K562 (cell line): ENCODE measurements around the gene SOX18. TPM values are rescaled to one million over a fixed set of nuclear protein-coding genes. Genes with fewer than 3 reads are reported as not detected.

Experiments used
- ARID2 ChIP-seq: fragments of 450-650 bp; IDR thresholded peaks from 2 replicates; pipeline ENCODE4 v1.6.1; 2017; ENCODE audit warnings: antibody characterized with exemption, mild to moderate bottlenecking
- BCOR ChIP-seq: fragments of 450-650 bp; IDR thresholded peaks from 2 replicates; pipeline ENCODE4 v1.6.1; 2016
- BHLHE40 ChIP-seq: IDR thresholded peaks from 2 replicates; pipeline ENCODE4 v1.6.1; 2011; ENCODE audit warnings: low read length, improper control_type of control experiment
- E2F1 ChIP-seq: sonication (generic); formaldehyde crosslinking; IDR thresholded peaks from 2 replicates; pipeline ENCODE4 v1.8.1; 2023; ENCODE audit warnings: mild to moderate bottlenecking, missing genetic modification reagents, moderate library complexity
- EP400 ChIP-seq: fragments of 450-650 bp; IDR thresholded peaks from 2 replicates; pipeline ENCODE4 v1.6.1; 2017; ENCODE audit warnings: antibody characterized with exemption, mild to moderate bottlenecking, moderate library complexity
- FOXJ3 ChIP-seq: sonication (generic); formaldehyde crosslinking; IDR thresholded peaks from 2 replicates; pipeline ENCODE4 v1.4.0; 2020; ENCODE audit warnings: mild to moderate bottlenecking, missing genetic modification reagents
- GABPA ChIP-seq: fragments of 200-800 bp; sonication (Bioruptor generic); conservative IDR thresholded peaks from 2 replicates; pipeline ENCODE4 v1.6.1; 2016; ENCODE audit warnings: low read depth, missing genetic modification characterization, missing compliant biosample characterization
- GATAD2B ChIP-seq: fragments of 450-650 bp; IDR thresholded peaks from 2 replicates; pipeline ENCODE4 v1.6.1; 2017; ENCODE audit warnings: mild to moderate bottlenecking, borderline replicate concordance
- HCFC1 ChIP-seq: IDR thresholded peaks from 2 replicates; pipeline ENCODE4 v1.6.1; 2012; ENCODE audit warnings: low read depth, low read length, improper control_type of control experiment
- HMGN3 ChIP-seq: IDR thresholded peaks from 2 replicates; pipeline ENCODE4 v1.6.1; 2011; ENCODE audit warnings: borderline replicate concordance, low read depth, mild to moderate bottlenecking, mixed read lengths, low read length; ENCODE audit not compliant: insufficient read length; ENCODE audit errors: extremely low read depth
- KDM5B ChIP-seq: fragments of 200-600 bp; sonication (generic); IDR thresholded peaks from 2 replicates; pipeline ENCODE4 v1.6.1; 2012; ENCODE audit warnings: low read depth, mild to moderate bottlenecking, moderate library complexity, low read length, control low read depth, inconsistent platforms; ENCODE audit not compliant: insufficient replicate concordance
- MBD2 ChIP-seq: sonication (generic); IDR thresholded peaks from 2 replicates; pipeline ENCODE4 v1.6.1; 2016; ENCODE audit warnings: low read depth, borderline replicate concordance
- PPARD ChIP-seq: fragments of 250-450 bp; sonication (Bioruptor Pico); IDR thresholded peaks from 2 replicates; pipeline ENCODE4 v1.8.0; 2022; ENCODE audit warnings: inconsistent platforms, mild to moderate bottlenecking, moderate library complexity
- SRSF9 ChIP-seq: fragments of 200-400 bp; formaldehyde crosslinking; IDR thresholded peaks from 2 replicates; pipeline ENCODE4 v1.6.1; 2017; ENCODE audit warnings: low read depth, low read length, borderline replicate concordance
- SUPT5H ChIP-seq: fragments of 450-650 bp; IDR thresholded peaks from 2 replicates; pipeline ENCODE4 v1.6.1; 2016
- XRCC3 ChIP-seq: fragments of 450-650 bp; IDR thresholded peaks from 2 replicates; pipeline ENCODE4 v1.6.1; 2017; ENCODE audit warnings: mild to moderate bottlenecking, moderate library complexity
- ZNF140 ChIP-seq: fragments of 250-450 bp; sonication (Bioruptor Pico); IDR thresholded peaks from 2 replicates; pipeline ENCODE4 v1.8.0; 2021; ENCODE audit warnings: moderate library complexity, mild to moderate bottlenecking, inconsistent platforms
- ZNF384 ChIP-seq: IDR thresholded peaks from 2 replicates; pipeline ENCODE4 v1.6.1; 2012; ENCODE audit warnings: low read depth, low read length, improper control_type of control experiment
- ZNF41 ChIP-seq: fragments of 250-450 bp; sonication (Bioruptor Pico); conservative IDR thresholded peaks from 2 replicates; pipeline ENCODE4 v1.4.0; 2020; ENCODE audit warnings: mild to moderate bottlenecking
- ZNF717 ChIP-seq: fragments of 250-450 bp; sonication (Bioruptor Pico); IDR thresholded peaks from 2 replicates; pipeline ENCODE4 v1.5.0; 2021
- polyA plus RNA-seq, 8 experiments: library from polyadenylated mRNA; depleted of rRNA in 4 of 8; stranded (reverse) in 5 of 8; unstranded in 3 of 8; fragments of >200 nt; fragmentation: Nextera tagmentation in 2 of 8; fragmentation: Illumina TruSeq in 1 of 8; extraction: Ambion mirVana in 2 of 8; extraction: Trizol in 1 of 8; gene quantifications; 2 replicates each; pipeline versions ENCODE4 v1.2.1 to v1.2.3, GENCODE V29; 2011 to 2014; ENCODE audit warnings: inconsistent platforms in 1 of 8, missing spikeins in 1 of 8
- total RNA-seq, 7 experiments: library from RNA; depleted of rRNA in 6 of 7; stranded (reverse); fragments of >200 nt in 6 of 7; fragmentation: Illumina TruSeq in 2 of 7; extraction: Trizol in 2 of 7; gene quantifications; 2 replicates each; pipeline versions ENCODE4 v1.2.1 to v1.2.3, GENCODE V29; 2011 to 2021; ENCODE audit warnings: low replicate concordance in 1 of 7
- TF ChIP-seq, protein P1 (sequence below): IDR thresholded peaks from 3 replicates; pipeline ENCODE4 v1.6.1; 2011; ENCODE audit warnings: borderline replicate concordance, mild to moderate bottlenecking, moderate library complexity; ENCODE audit not compliant: insufficient read length; ENCODE audit errors: extremely low read depth
- TF ChIP-seq, protein P2 (sequence below): fragments of 150-350 bp; IDR thresholded peaks from 2 replicates; pipeline ENCODE4 v1.6.1; 2014; ENCODE audit warnings: low read depth, mild to moderate bottlenecking, low read length, borderline replicate concordance

The SOX18 gene
- total and polyA plus RNA-seq, 9 of the 15 experiments (the other 6 are each of a cell fraction or from before 2014, with no cell fraction given) = 0.15 to 19.8 (median 0.33) TPM

DNA sequence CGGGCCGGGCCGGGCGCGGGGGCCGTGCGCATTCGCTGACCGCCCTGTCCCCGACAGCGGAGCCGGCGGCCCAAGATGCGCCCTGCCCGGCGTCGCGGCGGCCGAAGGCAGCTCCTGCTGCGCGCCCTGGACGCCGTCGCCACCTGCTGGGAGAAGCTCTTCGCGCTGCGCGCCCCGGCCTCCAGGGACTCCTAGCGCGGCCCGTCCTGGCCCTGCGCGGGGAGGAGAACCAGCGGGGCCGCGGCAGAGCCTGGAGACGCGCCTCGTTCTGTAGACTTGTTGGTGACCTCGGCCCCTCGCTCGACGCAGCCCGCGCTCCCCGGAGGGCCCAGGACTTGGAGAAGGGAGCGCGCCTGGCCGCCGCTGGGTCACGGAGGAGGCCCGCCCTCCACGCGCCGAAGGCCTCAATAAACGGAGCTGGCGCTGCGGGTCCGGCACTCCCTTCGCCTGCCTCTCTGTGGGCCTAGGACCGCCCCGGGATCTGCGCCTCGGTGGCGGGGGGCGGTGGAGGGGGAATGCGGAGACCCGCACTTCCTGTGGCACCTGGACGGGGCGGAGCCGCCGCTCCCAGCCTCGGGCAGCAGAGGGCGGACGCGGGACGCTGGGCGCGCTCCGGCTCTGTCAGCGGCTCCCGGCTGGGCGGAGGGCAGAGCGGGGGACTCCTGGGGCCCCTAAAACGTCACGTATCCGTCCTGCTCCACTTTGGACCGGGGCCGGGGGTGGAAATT lies 10.7 kb downstream of the SOX18 start (continued):
- peak; percentile 78 for TF ChIP-seq GATAD2B
- TF ChIP-seq BHLHE40 = no peak
- peak; percentile 15; the same call in 1 of the 2 replicates for TF ChIP-seq EP400
- no peak for TF ChIP-seq XRCC3
- no peak for TF ChIP-seq ZNF140 (CRISPR knock-in tag)
- TF ChIP-seq ARID2 = 0 out of 2 replicates have a peak, but pooled peaks have one; percentile 43
- no peak for TF ChIP-seq HCFC1
- TF ChIP-seq, protein P1, sequence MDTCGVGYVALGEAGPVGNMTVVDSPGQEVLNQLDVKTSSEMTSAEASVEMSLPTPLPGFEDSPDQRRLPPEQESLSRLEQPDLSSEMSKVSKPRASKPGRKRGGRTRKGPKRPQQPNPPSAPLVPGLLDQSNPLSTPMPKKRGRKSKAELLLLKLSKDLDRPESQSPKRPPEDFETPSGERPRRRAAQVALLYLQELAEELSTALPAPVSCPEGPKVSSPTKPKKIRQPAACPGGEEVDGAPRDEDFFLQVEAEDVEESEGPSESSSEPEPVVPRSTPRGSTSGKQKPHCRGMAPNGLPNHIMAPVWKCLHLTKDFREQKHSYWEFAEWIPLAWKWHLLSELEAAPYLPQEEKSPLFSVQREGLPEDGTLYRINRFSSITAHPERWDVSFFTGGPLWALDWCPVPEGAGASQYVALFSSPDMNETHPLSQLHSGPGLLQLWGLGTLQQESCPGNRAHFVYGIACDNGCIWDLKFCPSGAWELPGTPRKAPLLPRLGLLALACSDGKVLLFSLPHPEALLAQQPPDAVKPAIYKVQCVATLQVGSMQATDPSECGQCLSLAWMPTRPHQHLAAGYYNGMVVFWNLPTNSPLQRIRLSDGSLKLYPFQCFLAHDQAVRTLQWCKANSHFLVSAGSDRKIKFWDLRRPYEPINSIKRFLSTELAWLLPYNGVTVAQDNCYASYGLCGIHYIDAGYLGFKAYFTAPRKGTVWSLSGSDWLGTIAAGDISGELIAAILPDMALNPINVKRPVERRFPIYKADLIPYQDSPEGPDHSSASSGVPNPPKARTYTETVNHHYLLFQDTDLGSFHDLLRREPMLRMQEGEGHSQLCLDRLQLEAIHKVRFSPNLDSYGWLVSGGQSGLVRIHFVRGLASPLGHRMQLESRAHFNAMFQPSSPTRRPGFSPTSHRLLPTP = no peak
- no peak for TF ChIP-seq MBD2
- TF ChIP-seq, protein P2, sequence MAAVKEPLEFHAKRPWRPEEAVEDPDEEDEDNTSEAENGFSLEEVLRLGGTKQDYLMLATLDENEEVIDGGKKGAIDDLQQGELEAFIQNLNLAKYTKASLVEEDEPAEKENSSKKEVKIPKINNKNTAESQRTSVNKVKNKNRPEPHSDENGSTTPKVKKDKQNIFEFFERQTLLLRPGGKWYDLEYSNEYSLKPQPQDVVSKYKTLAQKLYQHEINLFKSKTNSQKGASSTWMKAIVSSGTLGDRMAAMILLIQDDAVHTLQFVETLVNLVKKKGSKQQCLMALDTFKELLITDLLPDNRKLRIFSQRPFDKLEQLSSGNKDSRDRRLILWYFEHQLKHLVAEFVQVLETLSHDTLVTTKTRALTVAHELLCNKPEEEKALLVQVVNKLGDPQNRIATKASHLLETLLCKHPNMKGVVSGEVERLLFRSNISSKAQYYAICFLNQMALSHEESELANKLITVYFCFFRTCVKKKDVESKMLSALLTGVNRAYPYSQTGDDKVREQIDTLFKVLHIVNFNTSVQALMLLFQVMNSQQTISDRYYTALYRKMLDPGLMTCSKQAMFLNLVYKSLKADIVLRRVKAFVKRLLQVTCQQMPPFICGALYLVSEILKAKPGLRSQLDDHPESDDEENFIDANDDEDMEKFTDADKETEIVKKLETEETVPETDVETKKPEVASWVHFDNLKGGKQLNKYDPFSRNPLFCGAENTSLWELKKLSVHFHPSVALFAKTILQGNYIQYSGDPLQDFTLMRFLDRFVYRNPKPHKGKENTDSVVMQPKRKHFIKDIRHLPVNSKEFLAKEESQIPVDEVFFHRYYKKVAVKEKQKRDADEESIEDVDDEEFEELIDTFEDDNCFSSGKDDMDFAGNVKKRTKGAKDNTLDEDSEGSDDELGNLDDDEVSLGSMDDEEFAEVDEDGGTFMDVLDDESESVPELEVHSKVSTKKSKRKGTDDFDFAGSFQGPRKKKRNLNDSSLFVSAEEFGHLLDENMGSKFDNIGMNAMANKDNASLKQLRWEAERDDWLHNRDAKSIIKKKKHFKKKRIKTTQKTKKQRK = no peak
- TF ChIP-seq KDM5B = no peak
- TF ChIP-seq SRSF9 = no peak
- TF ChIP-seq FOXJ3 = no peak
- no peak for TF ChIP-seq ZNF717 (CRISPR knock-in tag)
- peak; percentile 46 for TF ChIP-seq SUPT5H
- no peak for TF ChIP-seq HMGN3
- TF ChIP-seq ZNF41 (CRISPR knock-in tag) = no peak
- no peak for TF ChIP-seq BCOR
- peak; percentile 69 for TF ChIP-seq GABPA (tag)
- TF ChIP-seq ZNF384 = no peak
- TF ChIP-seq PPARD (CRISPR knock-in tag) = no peak
- TF ChIP-seq E2F1 = peak; percentile 71; the same call in 1 of the 2 replicates
